Activated naive CD4-positive, alpha-beta T cell treated with anti-CD3 and anti-CD28 coated beads, Interleukin-2, amount 50 U/mL, for 24 hours (primary cell): ENCODE data around the gene BORCS5.

Experiments used
- H3K27ac Mint-ChIP-seq: one replicate; pipeline ENCODE4 v1.8.0; 2021; ENCODE audit warnings: mild to moderate bottlenecking, mixed read lengths
- H3K27me3 Mint-ChIP-seq: one replicate; pipeline ENCODE4 v1.8.0; 2021; ENCODE audit warnings: mixed read lengths
- H3K36me3 Mint-ChIP-seq: one replicate; pipeline ENCODE4 v1.8.0; 2021; ENCODE audit warnings: mixed read lengths
- H3K4me1 Mint-ChIP-seq: one replicate; pipeline ENCODE4 v1.8.0; 2021; ENCODE audit warnings: mixed read lengths
- H3K4me3 Mint-ChIP-seq: one replicate; pipeline ENCODE4 v1.8.0; 2021; ENCODE audit warnings: mild to moderate bottlenecking, mixed read lengths
- H3K9me3 Mint-ChIP-seq: one replicate; pipeline ENCODE4 v1.8.0; 2021; ENCODE audit warnings: mixed read lengths

BORCS5 gene

DNA sequence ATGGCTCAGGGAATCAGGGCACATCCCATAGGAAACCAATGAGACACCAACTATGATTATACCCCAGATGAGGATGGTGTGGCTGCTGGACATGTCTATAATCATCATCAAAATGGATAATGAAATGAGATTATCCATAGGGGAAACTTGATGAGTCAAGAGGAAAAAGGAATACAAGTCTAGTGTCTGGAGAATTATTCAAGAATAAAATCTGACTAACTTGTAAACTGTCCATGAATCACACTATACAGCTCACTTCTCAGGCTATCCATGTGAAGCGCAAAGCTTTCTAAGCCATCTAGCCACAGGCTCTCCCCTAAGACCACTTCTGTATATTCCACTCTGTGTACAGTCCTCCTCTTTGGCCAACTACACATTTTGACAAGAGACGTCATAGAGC lies 153.3 kb downstream of the BORCS5 start:
- Mint-ChIP-seq H3K36me3 (peaks cover 12% of the 10 kb centered on the region), H3K4me1 (peaks cover 42% of the 10 kb centered on the region), H3K27ac (no peak overlapping the region), H3K4me3 (no peak overlapping the region), H3K27me3 (no peaks in the 10 kb centered on the region), H3K9me3 (no peaks in the 10 kb centered on the region)

DNA sequence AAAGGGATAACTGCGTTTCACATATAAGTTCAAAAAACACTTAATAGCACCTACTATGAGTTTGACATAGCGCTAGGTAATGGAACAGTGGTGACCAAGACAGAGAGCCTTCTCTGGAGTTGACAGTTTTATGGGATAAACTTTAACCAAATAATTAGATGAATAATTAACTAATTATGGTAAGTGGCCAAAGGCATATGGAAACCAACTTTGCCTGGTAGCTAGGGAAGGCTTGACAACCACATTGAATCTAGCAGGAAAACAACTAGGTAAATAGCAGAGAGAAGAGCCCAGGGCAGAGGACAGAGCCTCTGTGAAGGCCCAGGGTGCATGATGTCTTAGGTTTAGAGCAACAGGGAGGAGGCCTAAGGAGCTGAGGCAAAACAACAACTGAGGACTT lies 153.7 kb downstream of the BORCS5 start:
- H3K9me3 Mint-ChIP-seq = no peaks in the 10 kb centered on the region
- H3K36me3 Mint-ChIP-seq = peaks cover 12% of the 10 kb centered on the region
- H3K4me1 Mint-ChIP-seq = peaks cover 38% of the 10 kb centered on the region
- no peaks in the 10 kb centered on the region for H3K27me3 Mint-ChIP-seq
- no peak overlapping the region for H3K27ac Mint-ChIP-seq
- H3K4me3 Mint-ChIP-seq = no peak overlapping the region

DNA sequence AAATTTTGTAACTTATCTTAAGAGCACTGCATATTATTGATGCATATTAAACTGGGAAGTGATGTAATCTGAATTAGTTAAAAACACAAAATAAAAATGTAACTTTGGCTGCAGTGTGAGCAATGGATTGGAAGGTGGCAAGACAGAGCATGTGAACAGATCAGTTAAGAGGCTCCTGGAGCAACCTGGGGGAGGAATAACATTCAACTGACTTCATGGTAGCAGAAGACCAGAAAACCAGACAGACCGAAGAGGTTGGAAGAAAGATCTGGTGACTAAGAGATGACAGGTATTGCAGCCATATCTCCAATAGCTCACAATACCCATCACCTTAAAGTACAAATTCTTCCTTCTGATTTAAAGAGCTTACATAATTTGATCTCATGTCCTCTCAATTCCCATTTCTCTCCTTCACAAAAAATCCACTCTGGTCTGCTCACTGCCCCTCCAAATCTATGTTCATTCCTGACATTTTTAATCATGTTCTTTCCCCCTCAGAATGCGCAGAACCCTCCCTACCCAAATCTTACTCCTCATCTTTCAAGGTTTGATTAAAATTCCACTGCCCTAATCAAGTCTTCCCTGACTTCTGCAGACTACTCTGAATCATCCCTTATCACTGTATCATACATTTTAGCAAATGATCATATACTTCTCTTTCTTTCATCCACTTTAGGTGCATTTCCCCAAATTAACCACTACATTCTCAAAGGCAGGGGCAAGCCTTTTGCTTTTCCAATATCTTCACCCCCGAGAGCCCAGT lies 154.3 kb downstream of the BORCS5 start:
- no peaks in the 10 kb centered on the region for H3K9me3 Mint-ChIP-seq
- H3K27ac Mint-ChIP-seq = no peak overlapping the region
- no peak overlapping the region for H3K4me3 Mint-ChIP-seq
- H3K27me3 Mint-ChIP-seq = no peaks in the 10 kb centered on the region
- H3K36me3 Mint-ChIP-seq = peaks cover 11% of the 10 kb centered on the region
- H3K4me1 Mint-ChIP-seq = peaks cover 31% of the 10 kb centered on the region

DNA sequence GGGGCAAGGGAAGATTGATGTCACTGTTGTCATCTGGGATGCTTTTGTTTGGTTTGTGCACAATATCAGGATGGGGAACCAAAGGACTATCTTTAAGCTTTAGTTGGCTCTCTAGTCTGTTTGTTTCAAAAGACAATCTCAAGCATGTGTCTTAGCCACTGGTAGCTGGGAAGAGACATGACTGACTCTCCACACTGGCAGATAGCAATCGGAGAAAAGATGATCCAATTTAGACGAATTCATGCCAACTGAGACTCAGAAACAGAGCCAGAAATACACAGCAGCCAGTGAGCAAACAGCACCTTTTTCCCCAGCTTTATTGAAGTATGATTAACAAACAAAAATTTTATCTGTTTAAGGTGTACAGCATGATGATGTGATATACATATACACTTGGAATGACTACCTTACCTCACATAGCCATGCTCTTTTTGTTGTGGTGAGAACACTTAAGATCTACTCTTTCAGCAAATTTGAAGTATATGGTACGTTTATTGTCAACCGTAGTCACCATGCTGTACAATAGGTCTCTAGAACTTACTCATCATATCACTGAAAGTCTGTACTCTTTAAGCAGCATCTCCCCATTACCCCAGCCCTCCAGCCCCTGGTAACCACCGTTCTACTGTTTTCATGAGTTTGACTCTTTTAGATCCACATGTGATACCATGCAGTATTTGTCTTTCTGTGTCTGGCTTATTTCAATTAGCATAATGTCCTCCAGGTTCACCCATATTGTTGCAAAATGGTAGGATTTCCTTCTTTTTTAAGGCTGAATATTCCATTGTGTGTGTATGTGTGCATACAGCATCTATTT lies 155.2 kb downstream of the BORCS5 start:
- H3K27me3 Mint-ChIP-seq = no peaks in the 10 kb centered on the region
- H3K4me1 Mint-ChIP-seq = peaks cover 23% of the 10 kb centered on the region
- no peak overlapping the region for H3K4me3 Mint-ChIP-seq
- H3K9me3 Mint-ChIP-seq = no peaks in the 10 kb centered on the region
- H3K36me3 Mint-ChIP-seq = peaks cover 14% of the 10 kb centered on the region
- H3K27ac Mint-ChIP-seq = no peak overlapping the region

DNA sequence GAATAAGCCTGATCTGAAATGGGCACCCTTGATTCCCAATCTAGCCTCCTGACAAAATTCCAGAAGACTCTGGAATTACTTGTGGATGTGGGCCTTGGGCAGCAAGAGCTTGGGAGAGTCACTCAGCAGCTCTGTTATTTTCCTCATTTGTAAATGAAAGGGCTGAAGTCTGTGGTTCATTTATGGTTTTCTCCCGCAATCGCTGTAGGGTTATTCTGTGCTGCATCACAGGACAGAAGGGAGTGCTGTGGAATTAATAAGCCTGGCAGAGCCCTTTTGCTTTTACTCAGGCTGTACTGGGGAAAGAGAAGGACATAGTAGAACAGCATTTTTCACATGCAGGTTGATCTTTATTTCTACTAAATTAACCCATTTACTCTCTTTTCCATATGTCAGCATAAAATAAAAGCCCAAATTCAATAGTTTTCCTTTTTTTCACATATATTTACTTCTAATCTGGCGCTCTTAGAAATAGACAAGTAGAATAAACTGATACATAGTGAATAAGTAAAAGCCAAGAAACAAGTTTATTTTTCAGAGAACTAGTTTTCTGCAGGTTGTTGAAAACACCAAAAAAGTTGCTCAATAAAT lies 156.6 kb downstream of the BORCS5 start:
- H3K27ac Mint-ChIP-seq = no peak overlapping the region
- H3K27me3 Mint-ChIP-seq = no peaks in the 10 kb centered on the region
- H3K4me1 Mint-ChIP-seq = peaks cover 16% of the 10 kb centered on the region
- no peak overlapping the region for H3K4me3 Mint-ChIP-seq
- peaks cover 14% of the 10 kb centered on the region for H3K36me3 Mint-ChIP-seq
- H3K9me3 Mint-ChIP-seq = no peaks in the 10 kb centered on the region

DNA sequence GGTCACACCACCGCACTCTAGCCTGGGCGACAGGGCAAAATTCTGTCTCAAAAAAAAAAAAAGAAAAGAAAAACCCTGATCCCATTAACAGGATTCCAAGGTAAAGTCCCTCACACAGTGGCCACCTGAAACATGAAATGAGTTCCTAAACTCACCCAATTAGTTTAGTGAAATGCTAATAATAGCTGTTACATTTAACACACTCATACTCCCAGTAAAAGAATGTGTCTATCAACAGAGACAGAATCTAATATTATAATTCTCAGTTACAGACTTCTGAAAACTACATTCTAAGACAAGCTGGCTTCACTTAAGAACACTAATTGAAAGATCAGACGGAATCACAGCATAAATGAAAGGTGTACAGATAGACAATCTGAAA lies 161.6 kb downstream of the BORCS5 start:
- Mint-ChIP-seq H3K27me3 (no peaks in the 10 kb centered on the region), H3K27ac (no peak overlapping the region), H3K36me3 (peaks cover 29% of the 10 kb centered on the region), H3K4me1 (peaks cover 24% of the 10 kb centered on the region), H3K9me3 (no peaks in the 10 kb centered on the region), H3K4me3 (no peak overlapping the region)

DNA sequence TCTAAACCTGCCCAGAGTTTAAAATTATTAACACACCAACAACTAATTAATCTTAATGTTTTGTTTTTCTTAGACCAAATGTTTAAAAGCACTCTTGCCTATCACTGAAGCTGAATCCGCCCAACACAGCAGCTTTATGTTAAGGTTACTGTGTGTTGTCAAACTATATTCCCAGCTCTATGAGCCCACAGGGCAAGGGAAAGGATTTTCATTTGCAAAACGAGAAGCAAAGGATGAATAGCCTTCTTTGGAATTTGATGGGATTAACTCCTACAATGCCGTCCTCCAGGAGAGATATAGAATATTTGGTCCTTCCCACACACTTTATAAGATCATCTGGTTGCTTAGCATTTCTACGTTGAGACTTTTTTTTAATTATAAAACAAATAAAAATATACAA lies 162.0 kb downstream of the BORCS5 start:
- Mint-ChIP-seq H3K36me3 (peaks cover 26% of the 10 kb centered on the region), H3K4me1 (peaks cover 25% of the 10 kb centered on the region), H3K27ac (no peak overlapping the region), H3K27me3 (no peaks in the 10 kb centered on the region), H3K4me3 (no peak overlapping the region), H3K9me3 (no peaks in the 10 kb centered on the region)
